ENCODE data around the gene RARG.

DNA sequence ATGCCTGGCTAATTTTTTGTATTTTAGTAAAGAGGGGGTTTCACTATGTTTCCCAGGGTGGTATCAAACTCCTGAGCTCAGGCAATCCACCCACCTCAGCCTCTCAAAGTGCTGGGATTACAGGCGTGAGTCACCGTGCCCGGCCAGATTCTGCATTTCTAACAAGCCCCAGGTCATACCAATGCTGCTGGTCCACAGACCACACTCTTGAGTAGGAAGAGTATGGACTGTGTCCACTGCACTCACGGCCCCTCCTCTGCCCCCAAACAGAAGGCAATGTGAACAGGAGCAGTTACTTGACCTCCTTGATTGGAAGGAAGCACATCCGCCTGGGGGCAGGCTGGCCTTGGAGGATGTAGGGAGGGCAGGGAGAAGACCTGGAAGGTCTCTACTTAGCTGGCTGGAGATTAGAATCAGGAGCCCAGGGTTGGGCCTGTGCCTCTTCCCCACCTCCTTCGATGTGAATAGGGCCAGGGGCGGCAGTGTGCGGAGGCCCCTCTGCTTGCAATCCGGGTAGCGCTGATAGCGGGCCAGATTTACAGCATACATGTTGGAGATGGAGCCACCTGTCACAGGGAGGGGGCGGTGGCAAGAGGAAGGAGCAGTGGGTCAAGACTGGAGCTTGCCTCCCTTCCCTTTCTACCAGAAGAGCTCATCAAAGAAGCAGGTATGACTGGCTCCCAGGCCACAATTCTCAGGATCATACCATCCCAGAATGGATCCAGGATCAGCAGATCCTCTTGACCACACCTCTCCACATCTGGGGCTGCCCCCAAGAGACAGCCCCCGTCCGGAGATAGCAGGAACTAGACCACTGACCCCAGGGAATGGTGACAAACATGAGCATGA lies 60.9 kb downstream of the RARG start:
- TF ChIP-seq, protein P1, sequence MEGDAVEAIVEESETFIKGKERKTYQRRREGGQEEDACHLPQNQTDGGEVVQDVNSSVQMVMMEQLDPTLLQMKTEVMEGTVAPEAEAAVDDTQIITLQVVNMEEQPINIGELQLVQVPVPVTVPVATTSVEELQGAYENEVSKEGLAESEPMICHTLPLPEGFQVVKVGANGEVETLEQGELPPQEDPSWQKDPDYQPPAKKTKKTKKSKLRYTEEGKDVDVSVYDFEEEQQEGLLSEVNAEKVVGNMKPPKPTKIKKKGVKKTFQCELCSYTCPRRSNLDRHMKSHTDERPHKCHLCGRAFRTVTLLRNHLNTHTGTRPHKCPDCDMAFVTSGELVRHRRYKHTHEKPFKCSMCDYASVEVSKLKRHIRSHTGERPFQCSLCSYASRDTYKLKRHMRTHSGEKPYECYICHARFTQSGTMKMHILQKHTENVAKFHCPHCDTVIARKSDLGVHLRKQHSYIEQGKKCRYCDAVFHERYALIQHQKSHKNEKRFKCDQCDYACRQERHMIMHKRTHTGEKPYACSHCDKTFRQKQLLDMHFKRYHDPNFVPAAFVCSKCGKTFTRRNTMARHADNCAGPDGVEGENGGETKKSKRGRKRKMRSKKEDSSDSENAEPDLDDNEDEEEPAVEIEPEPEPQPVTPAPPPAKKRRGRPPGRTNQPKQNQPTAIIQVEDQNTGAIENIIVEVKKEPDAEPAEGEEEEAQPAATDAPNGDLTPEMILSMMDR (tag by site-specific recombination; IDR thresholded peaks at IDR 0.05): no peak
- no peak for TF ChIP-seq MEIS1 (CRISPR knock-in tag; IDR thresholded peaks at IDR 0.05; ENCODE audit: borderline replicate concordance)
- no peak for TF ChIP-seq ZBTB20 (tag by site-specific recombination; IDR thresholded peaks at IDR 0.05)
- TF ChIP-seq ZNF785 (tag by site-specific recombination; IDR thresholded peaks at IDR 0.05): no peak
- TF ChIP-seq, protein P2, sequence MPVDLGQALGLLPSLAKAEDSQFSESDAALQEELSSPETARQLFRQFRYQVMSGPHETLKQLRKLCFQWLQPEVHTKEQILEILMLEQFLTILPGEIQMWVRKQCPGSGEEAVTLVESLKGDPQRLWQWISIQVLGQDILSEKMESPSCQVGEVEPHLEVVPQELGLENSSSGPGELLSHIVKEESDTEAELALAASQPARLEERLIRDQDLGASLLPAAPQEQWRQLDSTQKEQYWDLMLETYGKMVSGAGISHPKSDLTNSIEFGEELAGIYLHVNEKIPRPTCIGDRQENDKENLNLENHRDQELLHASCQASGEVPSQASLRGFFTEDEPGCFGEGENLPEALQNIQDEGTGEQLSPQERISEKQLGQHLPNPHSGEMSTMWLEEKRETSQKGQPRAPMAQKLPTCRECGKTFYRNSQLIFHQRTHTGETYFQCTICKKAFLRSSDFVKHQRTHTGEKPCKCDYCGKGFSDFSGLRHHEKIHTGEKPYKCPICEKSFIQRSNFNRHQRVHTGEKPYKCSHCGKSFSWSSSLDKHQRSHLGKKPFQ (tag by site-specific recombination; IDR thresholded peaks at IDR 0.05): no peak
- TF ChIP-seq, protein P3, sequence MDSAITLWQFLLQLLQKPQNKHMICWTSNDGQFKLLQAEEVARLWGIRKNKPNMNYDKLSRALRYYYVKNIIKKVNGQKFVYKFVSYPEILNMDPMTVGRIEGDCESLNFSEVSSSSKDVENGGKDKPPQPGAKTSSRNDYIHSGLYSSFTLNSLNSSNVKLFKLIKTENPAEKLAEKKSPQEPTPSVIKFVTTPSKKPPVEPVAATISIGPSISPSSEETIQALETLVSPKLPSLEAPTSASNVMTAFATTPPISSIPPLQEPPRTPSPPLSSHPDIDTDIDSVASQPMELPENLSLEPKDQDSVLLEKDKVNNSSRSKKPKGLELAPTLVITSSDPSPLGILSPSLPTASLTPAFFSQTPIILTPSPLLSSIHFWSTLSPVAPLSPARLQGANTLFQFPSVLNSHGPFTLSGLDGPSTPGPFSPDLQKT (IDR thresholded peaks at IDR 0.05; ENCODE audit: borderline replicate concordance, low read depth, low read length): no peak
- TF ChIP-seq, protein P4, sequence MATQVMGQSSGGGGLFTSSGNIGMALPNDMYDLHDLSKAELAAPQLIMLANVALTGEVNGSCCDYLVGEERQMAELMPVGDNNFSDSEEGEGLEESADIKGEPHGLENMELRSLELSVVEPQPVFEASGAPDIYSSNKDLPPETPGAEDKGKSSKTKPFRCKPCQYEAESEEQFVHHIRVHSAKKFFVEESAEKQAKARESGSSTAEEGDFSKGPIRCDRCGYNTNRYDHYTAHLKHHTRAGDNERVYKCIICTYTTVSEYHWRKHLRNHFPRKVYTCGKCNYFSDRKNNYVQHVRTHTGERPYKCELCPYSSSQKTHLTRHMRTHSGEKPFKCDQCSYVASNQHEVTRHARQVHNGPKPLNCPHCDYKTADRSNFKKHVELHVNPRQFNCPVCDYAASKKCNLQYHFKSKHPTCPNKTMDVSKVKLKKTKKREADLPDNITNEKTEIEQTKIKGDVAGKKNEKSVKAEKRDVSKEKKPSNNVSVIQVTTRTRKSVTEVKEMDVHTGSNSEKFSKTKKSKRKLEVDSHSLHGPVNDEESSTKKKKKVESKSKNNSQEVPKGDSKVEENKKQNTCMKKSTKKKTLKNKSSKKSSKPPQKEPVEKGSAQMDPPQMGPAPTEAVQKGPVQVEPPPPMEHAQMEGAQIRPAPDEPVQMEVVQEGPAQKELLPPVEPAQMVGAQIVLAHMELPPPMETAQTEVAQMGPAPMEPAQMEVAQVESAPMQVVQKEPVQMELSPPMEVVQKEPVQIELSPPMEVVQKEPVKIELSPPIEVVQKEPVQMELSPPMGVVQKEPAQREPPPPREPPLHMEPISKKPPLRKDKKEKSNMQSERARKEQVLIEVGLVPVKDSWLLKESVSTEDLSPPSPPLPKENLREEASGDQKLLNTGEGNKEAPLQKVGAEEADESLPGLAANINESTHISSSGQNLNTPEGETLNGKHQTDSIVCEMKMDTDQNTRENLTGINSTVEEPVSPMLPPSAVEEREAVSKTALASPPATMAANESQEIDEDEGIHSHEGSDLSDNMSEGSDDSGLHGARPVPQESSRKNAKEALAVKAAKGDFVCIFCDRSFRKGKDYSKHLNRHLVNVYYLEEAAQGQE (tag by site-specific recombination; IDR thresholded peaks at IDR 0.05): no peak
- TF ChIP-seq ZIC2 (tag by site-specific recombination; IDR thresholded peaks at IDR 0.05): no peak
- no peak for TF ChIP-seq ZNF629 (tag by site-specific recombination; IDR thresholded peaks at IDR 0.05)
- TF ChIP-seq SP7 (tag by site-specific recombination; IDR thresholded peaks at IDR 0.05): no peak
- TF ChIP-seq YY1 (tag by site-specific recombination; IDR thresholded peaks at IDR 0.05): no peak

Measured in HEK293 (cell line).